Measurements from ENCODE around the gene C16orf92.
A peak's percentile ranks its signal among the peaks of the same experiment; 100 is the strongest.

The C16orf92 gene

GRCh38 chr16:29995324-29995910 lies 27.6 kb upstream of the C16orf92 start, which contains the start of gene HIRIP3:
HIRIP3 (minus strand) TSS chr16:29995617; CDS start chr16:29995605, 12 bp downstream.
- H3K4me3 ChIP-seq (ENCODE audit: low read depth, low read length): peak within 1 kb of the TSS; percentile 77
- peaks cover 63% of the 10 kb centered on the region for H3K36me3 ChIP-seq
- H3K27me3 ChIP-seq (ENCODE audit: insufficient read depth, low read depth, severe bottlenecking): no peaks in the 10 kb centered on the region
- no peak for TF ChIP-seq CTCF (IDR thresholded peaks at IDR 0.05; ENCODE audit: low read depth, low read length)
- no peaks in the 10 kb centered on the region for H3K9me3 ChIP-seq (ENCODE audit: severe bottlenecking)
- H3K27ac ChIP-seq: peak within 1 kb of the TSS; percentile 100
- DNase-seq: peak; percentile 89

GRCh38 chr16:29995911-29996765 lies 26.9 kb upstream of the C16orf92 start, which contains the start of gene INO80E:
INO80E (plus strand) TSS chr16:29996241; CDS start chr16:29996311, 70 bp downstream.
- H3K27ac ChIP-seq: peak within 1 kb of the TSS; percentile 100
- H3K9me3 ChIP-seq (ENCODE audit: severe bottlenecking): no peaks in the 10 kb centered on the region
- peak within 1 kb of the TSS; percentile 77 for H3K4me3 ChIP-seq (ENCODE audit: low read depth, low read length)
- DNase-seq: peak; percentile 99
- peaks cover 56% of the 10 kb centered on the region for H3K36me3 ChIP-seq
- TF ChIP-seq CTCF (IDR thresholded peaks at IDR 0.05; ENCODE audit: low read depth, low read length): no peak
- no peaks in the 10 kb centered on the region for H3K27me3 ChIP-seq (ENCODE audit: insufficient read depth, low read depth, severe bottlenecking)

- Histone ChIP-seq H3K9me3 (ENCODE audit: severe bottlenecking) (no peaks in the 10 kb centered on the region), H3K27ac (peak overlapping the region; percentile 100), H3K27me3 (ENCODE audit: insufficient read depth, low read depth, severe bottlenecking) (no peaks in the 10 kb centered on the region), H3K4me3 (ENCODE audit: low read depth, low read length) (peak overlapping the region; percentile 77), H3K36me3 (peaks cover 55% of the 10 kb centered on the region)
- no peak for TF ChIP-seq CTCF (IDR thresholded peaks at IDR 0.05; ENCODE audit: low read depth, low read length)
- DNase-seq: no peak
Observed at GRCh38 chr16:29996766-29997250, 26.2 kb upstream of the C16orf92 start.

GRCh38 chr16:29999605-30000004 lies 23.4 kb upstream of the C16orf92 start:
- H3K9me3 ChIP-seq (ENCODE audit: severe bottlenecking): no peaks in the 10 kb centered on the region
- H3K36me3 ChIP-seq: peaks cover 46% of the 10 kb centered on the region
- no peak for DNase-seq
- TF ChIP-seq CTCF (IDR thresholded peaks at IDR 0.05; ENCODE audit: low read depth, low read length): no peak
- H3K27ac ChIP-seq: no peak overlapping the region
- no peaks in the 10 kb centered on the region for H3K27me3 ChIP-seq (ENCODE audit: insufficient read depth, low read depth, severe bottlenecking)
- no peak overlapping the region for H3K4me3 ChIP-seq (ENCODE audit: low read depth, low read length)

- Histone ChIP-seq H3K4me3 (ENCODE audit: low read depth, low read length) (no peak overlapping the region), H3K36me3 (peaks cover 44% of the 10 kb centered on the region)
- no peak for TF ChIP-seq CTCF (IDR thresholded peaks at IDR 0.05; ENCODE audit: low read depth, low read length)
Observed at GRCh38 chr16:30000735-30001631, 22.0 kb upstream of the C16orf92 start.

More at GRCh38 chr16:30000735-30001631, 22.0 kb upstream of the C16orf92 start:
- DNase-seq: no peak
- Histone ChIP-seq H3K27me3 (ENCODE audit: insufficient read depth, low read depth, severe bottlenecking) (no peaks in the 10 kb centered on the region), H3K9me3 (ENCODE audit: severe bottlenecking) (no peaks in the 10 kb centered on the region), H3K27ac (no peak overlapping the region)
